Activated CD4-positive, CD25-positive, alpha-beta regulatory T cell treated with anti-CD3 and anti-CD28 coated beads, Interleukin-2, amount 50 U/mL, for 72 hours (primary cell): ENCODE results near the gene DBNDD1.

Source experiments
- DNase-seq: peaks from one replicate; pipeline ENCODE4 v3.0.0; 2021

DBNDD1 gene

DNA sequence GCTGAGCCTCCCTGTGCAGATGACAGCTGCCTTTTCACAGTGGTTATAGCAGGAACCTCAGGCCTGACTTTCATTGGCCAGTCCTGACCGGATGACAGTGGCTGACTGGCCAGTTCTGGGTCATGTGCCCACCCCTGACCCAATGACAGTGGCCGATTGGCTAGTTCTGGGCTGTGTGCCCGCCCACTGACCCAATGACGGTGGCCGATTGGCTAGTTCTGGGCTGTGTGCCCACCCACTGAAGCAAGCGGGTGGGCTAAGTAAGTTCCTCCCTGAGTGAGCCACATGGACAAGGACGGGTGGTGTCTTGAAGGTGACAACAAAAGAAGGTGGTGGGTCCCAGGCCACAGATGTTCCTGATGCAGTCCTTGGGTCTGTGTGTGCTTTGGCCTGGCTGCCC lies 61.2 kb downstream of the DBNDD1 start:
- no peak for DNase-seq

DNA sequence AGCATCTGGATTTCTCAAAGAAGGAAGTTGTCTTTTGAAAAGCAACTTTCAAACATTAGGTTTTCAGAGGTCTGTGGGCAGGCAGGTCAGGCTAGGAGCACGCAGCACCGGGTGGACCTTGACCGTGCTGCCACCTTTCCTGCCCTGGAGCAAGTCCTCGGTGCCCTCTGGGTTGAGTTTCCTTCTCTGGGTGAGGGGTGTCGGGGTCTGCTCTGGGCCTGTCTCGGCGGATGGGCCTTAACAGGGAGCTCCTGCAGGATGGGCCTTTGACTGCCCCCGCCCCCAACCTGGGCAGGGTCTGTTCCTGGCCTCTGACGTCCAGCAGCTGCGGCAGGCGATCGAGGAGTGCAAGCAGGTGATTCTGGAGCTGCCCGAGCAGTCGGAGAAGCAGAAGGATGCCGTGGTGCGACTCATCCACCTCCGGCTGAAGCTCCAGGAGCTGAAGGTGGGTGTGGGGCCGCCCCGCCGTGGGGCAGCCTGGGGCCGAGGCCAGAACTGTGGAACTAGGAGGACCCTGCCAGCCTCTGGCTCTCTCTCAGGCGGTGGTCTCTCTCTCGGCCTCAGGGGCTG lies 62.0 kb downstream of the DBNDD1 start:
- DNase-seq = no peak

- DNase-seq = no peak
These were observed 62.6 kb downstream of the DBNDD1 start for GRCh38 chr16:89956505-89957215.

DNA sequence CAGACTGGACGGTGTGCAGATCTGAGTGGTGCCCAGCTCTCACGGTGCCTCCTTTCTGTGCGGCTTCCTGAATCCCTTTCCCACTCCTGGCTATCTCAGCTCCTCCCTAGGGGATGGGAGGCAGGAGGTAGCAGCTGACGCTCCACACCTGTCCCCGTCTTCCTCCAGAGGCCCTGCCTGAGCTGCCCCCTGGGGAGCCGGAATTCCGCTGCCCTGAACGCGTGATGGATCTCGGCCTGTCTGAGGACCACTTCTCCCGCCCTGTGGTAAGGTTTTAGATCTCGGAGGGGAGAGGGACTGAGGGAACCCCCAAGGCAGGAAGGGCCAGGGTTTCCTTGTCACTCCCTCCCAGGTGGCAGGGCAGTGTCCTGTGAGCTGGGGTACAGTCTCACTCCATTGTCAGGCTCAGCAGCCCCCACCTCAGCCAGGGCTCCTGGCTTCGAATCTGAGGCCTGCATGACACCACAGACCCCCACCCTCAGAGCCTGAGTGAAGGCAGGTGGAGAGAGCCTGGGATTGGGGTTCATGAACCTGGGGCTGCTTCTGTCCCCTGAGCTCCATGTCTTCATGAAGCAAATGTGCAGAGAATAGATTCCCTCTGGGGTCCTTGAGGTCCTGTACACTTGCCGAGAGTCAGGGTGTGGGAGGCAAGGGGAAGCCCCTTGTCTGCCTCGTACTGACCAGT lies 64.1 kb downstream of the DBNDD1 start:
- no peak for DNase-seq
